Measurements from ENCODE around the gene NPAS1. TPM values are rescaled to one million over a fixed set of nuclear protein-coding genes. Genes with fewer than 3 reads are reported as not detected.

Gene NPAS1, protein sequence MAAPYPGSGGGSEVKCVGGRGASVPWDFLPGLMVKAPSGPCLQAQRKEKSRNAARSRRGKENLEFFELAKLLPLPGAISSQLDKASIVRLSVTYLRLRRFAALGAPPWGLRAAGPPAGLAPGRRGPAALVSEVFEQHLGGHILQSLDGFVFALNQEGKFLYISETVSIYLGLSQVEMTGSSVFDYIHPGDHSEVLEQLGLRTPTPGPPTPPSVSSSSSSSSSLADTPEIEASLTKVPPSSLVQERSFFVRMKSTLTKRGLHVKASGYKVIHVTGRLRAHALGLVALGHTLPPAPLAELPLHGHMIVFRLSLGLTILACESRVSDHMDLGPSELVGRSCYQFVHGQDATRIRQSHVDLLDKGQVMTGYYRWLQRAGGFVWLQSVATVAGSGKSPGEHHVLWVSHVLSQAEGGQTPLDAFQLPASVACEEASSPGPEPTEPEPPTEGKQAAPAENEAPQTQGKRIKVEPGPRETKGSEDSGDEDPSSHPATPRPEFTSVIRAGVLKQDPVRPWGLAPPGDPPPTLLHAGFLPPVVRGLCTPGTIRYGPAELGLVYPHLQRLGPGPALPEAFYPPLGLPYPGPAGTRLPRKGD
- not detected in 2 replicates for total RNA-seq

DNA sequence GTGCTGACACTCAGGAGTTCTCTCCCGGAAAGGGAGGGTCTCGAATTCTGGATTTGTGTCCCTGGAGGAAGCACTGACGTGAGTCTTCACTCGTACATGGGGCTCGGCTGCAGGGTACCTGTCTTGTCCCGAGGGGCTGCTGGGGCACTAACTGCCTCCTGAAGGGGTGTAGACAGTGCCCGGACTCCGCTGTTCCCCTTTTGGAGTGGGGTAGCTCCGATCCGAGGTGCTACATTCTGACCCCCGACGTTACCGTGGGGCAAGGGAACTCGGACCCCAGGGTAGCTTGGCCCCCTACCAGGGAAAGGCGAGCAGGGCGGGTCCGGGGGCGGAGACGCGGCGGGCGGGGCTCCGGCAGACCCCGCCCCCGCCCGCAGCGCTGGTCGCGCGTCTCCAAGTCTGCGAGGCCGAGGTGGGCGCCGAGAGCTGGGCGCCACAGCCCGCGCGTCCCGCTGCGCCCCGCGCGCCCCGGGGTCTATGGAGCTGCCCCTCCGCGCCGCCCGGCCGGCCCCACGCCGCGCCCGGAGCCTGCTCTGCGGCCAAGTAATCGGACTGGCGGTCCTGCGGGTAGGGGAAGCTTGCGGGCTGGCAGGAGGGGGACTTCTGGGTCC lies at the start of gene NPAS1:
Gene NPAS1 (plus strand): TSS at position 407 of the 611 bp plus-strand sequence. CDS start 1,211 bp downstream, outside the sequence.

Other genes with a start within 250 kb of the NPAS1 start
- gene SLC1A5, start 231.2 kb upstream of the NPAS1 start, total RNA-seq = 60.7 and 96.7 TPM in 2 replicates
- 153 and 219 TPM in 2 replicates for gene AP2S1, start 169.0 kb upstream of the NPAS1 start, total RNA-seq
- gene ARHGAP35, start 158.8 kb upstream of the NPAS1 start, total RNA-seq = 14.9 and 19.1 TPM in 2 replicates
- 40.6 and 54.1 TPM in 2 replicates for gene TMEM160, start 28.8 kb downstream of the NPAS1 start, total RNA-seq
- 10.4 and 14.1 TPM in 2 replicates for gene ZC3H4, start 93.9 kb downstream of the NPAS1 start, total RNA-seq
- 187 and 214 TPM in 2 replicates for gene SAE1, start 111.0 kb downstream of the NPAS1 start, total RNA-seq
- gene BBC3, start 211.4 kb downstream of the NPAS1 start, total RNA-seq = 12.0 and 17.2 TPM in 2 replicates
- gene CCDC9, start 236.7 kb downstream of the NPAS1 start, total RNA-seq = 3.5 and 6.5 TPM in 2 replicates

Data from epithelial cell of umbilical artery (primary cell).